H1 (cell line): ENCODE measurements around the gene LYZ. TPM values are rescaled to one million over a fixed set of nuclear protein-coding genes. Genes with fewer than 3 reads are reported as not detected.

ENCODE experiments used
- ASH2L ChIP-seq: fragments of 200-600, 300-600 bp; sonication (generic); IDR thresholded peaks from one replicate; pipeline ENCODE4 v1.7.1; 2017; ENCODE audit warnings: low read length
- CBX8 ChIP-seq: fragments of 300-800, 300-1000 bp; sonication (generic); IDR thresholded peaks from 2 replicates; pipeline ENCODE4 v1.7.1; 2016; ENCODE audit warnings: low read depth, low read length, borderline replicate concordance
- CHD1 ChIP-seq: IDR thresholded peaks from 2 replicates; pipeline ENCODE4 v1.6.1; 2012; ENCODE audit warnings: low read depth, low read length, improper control_type of control experiment
- CHD2 ChIP-seq: IDR thresholded peaks from 2 replicates; pipeline ENCODE4 v1.6.1; 2012; ENCODE audit warnings: low read length, improper control_type of control experiment
- CREB1 ChIP-seq: IDR thresholded peaks from 2 replicates; pipeline ENCODE4 v1.6.1; 2012; ENCODE audit warnings: inconsistent platforms
- EP300 ChIP-seq, 2 experiments: IDR thresholded peaks; 1 replicate in 1 of 2; 2 replicates in 1 of 2; pipeline ENCODE4 v1.6.1; 2011 to 2012; ENCODE audit warnings: low read depth in 2 of 2, low read length in 2 of 2, mild to moderate bottlenecking in 2 of 2, borderline replicate concordance in 1 of 2, inconsistent platforms in 1 of 2, moderate library complexity in 1 of 2
- JUN ChIP-seq: IDR thresholded peaks from 2 replicates; pipeline ENCODE4 v1.6.1; 2011; ENCODE audit warnings: low read depth, mild to moderate bottlenecking, improper control_type of control experiment, low read length
- KDM4A ChIP-seq: IDR thresholded peaks from one replicate; pipeline ENCODE4 v1.7.1; 2012; ENCODE audit warnings: low read depth, mild to moderate bottlenecking, moderate library complexity, low read length, inconsistent platforms; ENCODE audit not compliant: severe bottlenecking
- KDM5A ChIP-seq: fragments of 200-600 bp; IDR thresholded peaks from 2 replicates; pipeline ENCODE4 v1.7.1; 2012; ENCODE audit warnings: mild to moderate bottlenecking, low read length, inconsistent platforms, mixed read lengths
- PHF8 ChIP-seq: fragments of 200-600 bp; sonication (generic); conservative IDR thresholded peaks from 2 replicates; pipeline ENCODE4 v1.7.1; 2012; ENCODE audit warnings: low read depth, mild to moderate bottlenecking, inconsistent platforms, low read length, moderate library complexity
- SAP30 ChIP-seq: fragments of 300-600 bp; sonication (generic); IDR thresholded peaks from 2 replicates; pipeline ENCODE4 v1.7.1; 2012; ENCODE audit warnings: low read length, moderate library complexity, mild to moderate bottlenecking, inconsistent platforms; ENCODE audit not compliant: insufficient read depth, insufficient replicate concordance
- SIN3A ChIP-seq, 2 experiments: IDR thresholded peaks in 1 of 2; conservative IDR thresholded peaks in 1 of 2; 2 replicates each; pipeline ENCODE4 v1.6.1; 2011 to 2012; ENCODE audit warnings: low read length in 2 of 2, improper control_type of control experiment in 1 of 2, low read depth in 1 of 2, mild to moderate bottlenecking in 1 of 2
- TEAD4 ChIP-seq: IDR thresholded peaks from 2 replicates; pipeline ENCODE4 v1.6.1; 2012; ENCODE audit warnings: low read depth, low read length, inconsistent platforms, mixed read lengths
- polyA plus RNA-seq, 7 experiments: library from polyadenylated mRNA; depleted of rRNA in 3 of 7; stranded (reverse) in 5 of 7; unstranded in 2 of 7; fragments of >200 nt in 5 of 7; fragments of 200-250 nt in 2 of 7; gene quantifications; 1 replicate in 5 of 7; 2 replicates in 1 of 7; 4 replicates in 1 of 7; pipeline versions ENCODE4 v1.2.1 to v1.2.3, GENCODE V29; 2011 to 2013; ENCODE audit warnings: missing spikeins in 2 of 7, mixed read lengths in 2 of 7
- total RNA-seq: library from RNA; stranded (reverse); fragmentation: NEBNext Ultra II Directional; extraction: Animal tissue kit (Norgen Biotek cat#: 25700); gene quantifications from 2 replicates; pipeline ENCODE4 v1.2.1, GENCODE V29; 2021

Gene LYZ
- total and polyA plus RNA-seq, 2 of the 8 experiments (the other 6 are each of a cell fraction or from before 2014, with no cell fraction given), result not detected

GRCh38 chr12:69359531-69360347, 11.6 kb downstream of the LYZ start, which contains the start of gene YEATS4 (continued):
- no peak for TF ChIP-seq EP300 (IDR thresholded peaks at IDR 0.05; ENCODE audit: borderline replicate concordance in 1 of 2, low read depth in 2 of 2, low read length in 2 of 2)
- TF ChIP-seq SAP30, result peak; percentile 80
- peak; percentile 57 for TF ChIP-seq KDM4A
- TF ChIP-seq KDM5A, result no peak
- TF ChIP-seq CHD1, result no peak
- TF ChIP-seq TEAD4, result peak; percentile 57; the same call in 1 of the 2 replicates
- TF ChIP-seq CHD2, result 0 out of 2 replicates have a peak, but pooled peaks have one; percentile 8
- no peak for TF ChIP-seq CBX8
- no peak for TF ChIP-seq ASH2L
- TF ChIP-seq SIN3A (conservative IDR thresholded peaks at IDR 0.05 in 1 of 2, IDR thresholded peaks at IDR 0.05 in 1 of 2; ENCODE audit: low read depth in 1 of 2, low read length in 2 of 2), result peak; percentile 14 to 62; a peak in 1 of 4 replicates
- peak; percentile 76 for TF ChIP-seq CREB1
- no peak for TF ChIP-seq JUN
- TF ChIP-seq PHF8, result peak; percentile 97
